HG03108 (cell line): ENCODE data around the gene DIP2C.
"Not testable (repeated sequence)": the region's sequence is repeated elsewhere in the genome, so short reads cannot be mapped to it uniquely, and the experiment has no call there.

Experiments
- ATAC-seq: cut with Tn5 transposase; IDR thresholded peaks from one replicate; pipeline ENCODE4 v1.9.1; 2021; ENCODE audit warnings: moderate library complexity; ENCODE audit not compliant: unreplicated experiment

The DIP2C gene

DNA sequence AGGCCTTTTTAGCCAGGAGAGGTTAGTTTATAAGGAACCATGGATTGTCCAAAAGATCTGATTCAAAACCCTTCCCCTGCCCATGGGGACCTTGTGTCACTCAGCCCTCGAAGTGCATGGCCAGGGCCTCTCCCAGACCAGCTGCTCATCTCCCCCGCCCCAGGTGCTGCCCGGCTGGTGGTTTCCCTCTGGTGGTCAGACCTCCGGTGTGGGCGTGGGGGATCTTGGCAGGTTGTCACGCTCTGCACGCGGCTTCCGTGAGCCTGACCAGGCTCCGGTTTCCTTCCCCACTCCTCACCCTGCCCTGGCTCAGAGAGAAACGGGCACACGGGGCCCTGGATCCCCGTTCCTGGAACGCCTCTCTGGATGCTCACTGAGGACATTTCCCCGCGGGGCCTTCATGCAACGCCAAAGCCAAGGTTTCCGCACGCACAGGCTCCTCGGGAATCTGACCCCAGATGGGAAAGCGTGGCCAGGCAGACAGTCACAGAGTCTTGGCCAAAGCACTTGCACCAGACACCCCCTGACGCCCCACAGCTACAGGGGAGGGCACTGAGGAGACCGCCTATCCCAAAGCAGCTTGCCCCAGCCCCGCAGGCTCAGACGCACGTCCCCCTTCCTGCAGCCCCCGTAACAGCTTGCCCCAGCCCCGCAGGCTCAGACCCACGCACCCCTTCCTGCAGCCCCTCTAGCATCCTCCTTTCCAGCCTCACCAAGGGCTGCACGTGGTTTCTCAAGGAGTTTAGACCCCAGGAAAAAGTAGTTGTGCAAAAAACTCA, 7.8 kb upstream of the DIP2C start:
- no peak for ATAC-seq

DNA sequence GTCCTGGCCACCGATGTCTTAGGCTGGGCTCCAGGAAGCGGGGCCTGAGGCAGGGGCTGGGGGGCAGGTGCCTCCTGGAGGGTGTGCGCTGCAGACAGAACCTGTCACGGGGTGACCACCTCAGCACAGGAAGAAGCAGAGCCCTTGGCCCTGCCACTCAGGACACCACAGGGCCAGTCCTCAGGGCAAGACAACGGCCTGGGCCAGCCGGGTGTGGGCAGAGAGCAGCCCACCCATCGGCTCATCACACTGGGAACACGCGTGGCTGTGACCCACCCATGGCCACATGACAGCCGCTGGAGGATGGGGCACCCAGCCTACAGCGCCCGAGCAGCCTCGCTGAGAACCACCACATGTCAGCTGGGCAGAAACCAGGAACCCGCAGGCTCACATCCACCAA, 5.9 kb upstream of the DIP2C start:
- ATAC-seq, result no peak

DNA sequence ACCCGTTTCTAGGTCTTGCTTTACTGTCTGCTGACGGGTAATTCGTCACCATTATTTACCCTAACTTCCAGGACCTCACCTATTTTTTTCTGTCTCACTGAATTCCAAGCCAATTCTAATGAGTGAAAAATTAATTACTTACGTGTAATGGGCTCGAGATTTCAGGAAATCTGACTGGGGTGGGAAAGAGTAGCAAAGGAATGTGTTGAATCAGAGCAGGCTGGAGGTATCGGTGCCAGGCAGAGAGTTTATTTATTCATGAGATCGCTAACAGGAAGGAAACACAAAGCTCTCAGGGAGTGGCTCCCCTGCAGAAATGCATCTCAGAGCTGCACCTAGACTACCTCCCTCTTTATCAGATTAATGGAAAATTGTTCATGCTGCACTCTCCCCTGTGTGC, 4.0 kb upstream of the DIP2C start:
- no peak for ATAC-seq

DNA sequence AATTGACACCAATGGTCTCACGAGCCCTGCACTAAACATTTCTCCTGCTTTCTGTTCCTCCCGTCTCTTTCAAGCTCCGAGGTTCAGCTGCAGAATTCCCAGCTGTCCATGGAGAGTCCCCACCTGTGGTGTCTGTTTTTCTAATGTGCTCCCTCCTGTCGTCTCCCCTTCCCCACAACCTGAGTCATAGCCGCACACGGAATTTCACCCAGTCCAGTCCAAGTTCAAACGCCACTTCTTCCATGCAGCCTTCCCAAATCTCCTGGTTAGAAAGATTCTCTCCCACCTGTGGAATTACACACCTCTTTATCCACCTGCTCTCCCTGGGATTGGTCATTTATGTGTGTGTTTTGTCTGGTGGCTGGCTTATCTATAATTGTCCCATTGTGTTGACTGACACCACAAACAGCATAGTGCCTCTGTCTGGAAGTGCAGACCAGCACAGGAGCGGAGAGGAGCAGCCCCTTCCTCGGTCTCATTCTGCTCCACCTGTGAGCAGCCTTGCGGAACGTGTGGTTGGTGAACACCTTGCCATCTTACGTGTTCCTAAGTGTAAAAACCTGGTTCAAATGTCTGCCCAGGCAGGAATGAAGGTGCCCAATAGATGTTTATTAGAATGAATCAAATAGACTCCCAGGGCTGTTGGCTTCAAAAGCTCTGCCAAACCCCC, 3.3 kb upstream of the DIP2C start:
- ATAC-seq, result no peak

DNA sequence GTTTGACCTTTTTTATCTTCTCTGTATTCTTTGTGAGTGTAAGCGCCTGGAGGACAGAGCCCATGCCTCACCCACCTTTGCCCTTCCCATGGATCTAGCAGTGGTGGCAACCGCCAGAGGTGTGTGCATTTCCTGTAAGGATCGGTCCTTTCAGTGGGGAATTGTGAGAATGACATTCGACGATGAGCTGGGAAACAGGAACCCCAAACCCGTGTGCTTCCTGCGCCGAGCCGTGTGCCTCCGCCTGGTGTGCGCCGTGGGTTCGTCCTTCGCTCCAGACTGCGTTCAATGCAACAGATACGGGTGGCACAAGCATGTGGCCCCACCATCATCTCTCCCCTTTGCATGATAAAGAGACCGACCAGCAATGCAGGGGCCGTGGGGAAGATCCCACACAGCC, 1.7 kb upstream of the DIP2C start:
- ATAC-seq, result no peak

DNA sequence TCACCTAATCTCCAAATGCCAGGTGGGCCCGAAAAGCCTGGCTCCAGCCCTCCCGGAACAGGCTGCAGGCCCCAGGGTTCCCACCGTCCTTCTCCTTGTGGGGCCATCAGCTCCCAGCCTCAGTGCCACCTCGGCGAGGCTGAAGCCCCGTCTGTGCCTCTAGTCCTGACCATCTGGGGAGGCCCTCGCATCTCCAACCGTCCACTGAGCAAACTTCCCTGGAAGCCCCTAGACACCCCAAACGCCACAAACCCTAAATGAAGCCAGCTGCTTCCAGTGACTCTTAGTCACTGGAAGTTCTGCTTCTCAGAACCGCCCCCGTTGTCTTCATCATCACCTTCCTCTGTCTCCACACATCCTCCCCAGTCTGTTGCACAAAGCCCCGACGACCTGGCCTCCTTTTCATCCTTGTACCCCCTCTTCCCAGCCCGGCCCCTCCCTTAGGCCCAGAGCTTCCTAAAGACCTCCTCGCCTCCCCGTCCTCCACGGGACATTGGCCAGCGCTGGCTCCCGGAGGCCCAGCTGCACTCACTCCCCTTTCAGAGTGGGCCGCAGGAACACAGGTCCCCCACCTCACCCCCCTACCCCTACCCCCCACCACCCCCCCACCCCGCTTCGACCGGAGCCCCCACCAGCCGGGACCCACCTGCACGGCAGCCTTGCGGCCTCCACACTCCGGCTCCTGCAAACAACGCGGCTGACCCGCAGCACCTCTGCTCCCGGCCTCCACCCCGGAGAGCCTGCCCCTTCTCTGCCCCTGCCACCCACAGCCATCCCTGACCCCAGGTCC, 1.1 kb upstream of the DIP2C start:
- ATAC-seq, result no peak

DNA sequence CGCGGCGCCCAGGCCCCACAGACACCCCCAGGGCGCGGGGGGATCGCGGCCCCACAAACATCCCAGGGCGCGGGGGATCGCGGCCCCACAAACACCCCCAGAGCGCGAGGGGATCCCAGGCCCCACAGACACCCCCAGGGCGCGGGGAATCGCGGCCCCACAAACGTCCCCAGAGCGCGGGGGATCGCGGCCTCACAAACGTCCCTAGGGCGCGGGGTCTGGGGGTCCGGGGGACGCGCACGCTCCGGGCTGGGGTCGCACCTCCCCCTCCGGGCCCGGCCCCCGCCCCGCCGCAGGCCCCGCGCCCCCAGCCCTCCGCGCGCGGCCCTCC, 382 bp downstream of the DIP2C start:
- no peak for ATAC-seq

DNA sequence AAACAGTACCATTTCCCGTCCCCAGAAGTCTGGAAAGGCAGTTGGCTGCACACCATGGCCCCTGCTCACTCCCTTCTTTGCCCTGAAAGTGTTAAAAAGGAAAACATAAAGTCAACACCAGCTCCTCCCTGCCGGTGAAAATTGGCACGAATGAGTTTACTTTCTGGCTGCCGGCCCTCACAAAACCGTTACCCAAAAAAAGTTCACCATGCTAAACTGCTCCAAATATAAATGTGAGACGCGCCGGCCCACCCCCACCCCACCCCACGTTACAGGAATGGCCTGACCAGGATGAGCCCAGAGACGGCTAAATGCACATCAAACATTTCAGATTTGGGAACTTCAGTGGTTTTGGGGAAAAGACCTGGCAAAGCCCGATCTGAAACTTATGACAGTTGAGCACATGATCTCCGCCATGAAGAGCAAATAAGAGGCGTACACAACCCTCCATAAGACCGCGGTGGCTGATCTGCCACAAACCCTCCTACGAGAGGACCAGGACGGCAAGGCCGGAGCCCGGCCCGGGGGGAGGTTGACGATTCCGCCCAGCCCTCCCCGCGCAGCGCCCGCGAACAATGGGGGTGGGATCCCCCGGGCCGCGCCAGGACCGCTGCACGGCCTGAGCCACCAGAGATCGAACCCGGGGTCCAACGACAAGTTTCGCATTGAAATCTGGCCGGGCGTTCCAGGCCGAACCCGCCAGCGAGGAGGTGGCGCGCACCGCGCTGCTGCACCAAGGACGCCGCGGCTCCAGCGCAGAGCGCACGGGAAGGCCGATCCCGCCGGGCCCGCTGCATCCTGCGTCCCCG, 952 bp downstream of the DIP2C start:
- no peak for ATAC-seq

DNA sequence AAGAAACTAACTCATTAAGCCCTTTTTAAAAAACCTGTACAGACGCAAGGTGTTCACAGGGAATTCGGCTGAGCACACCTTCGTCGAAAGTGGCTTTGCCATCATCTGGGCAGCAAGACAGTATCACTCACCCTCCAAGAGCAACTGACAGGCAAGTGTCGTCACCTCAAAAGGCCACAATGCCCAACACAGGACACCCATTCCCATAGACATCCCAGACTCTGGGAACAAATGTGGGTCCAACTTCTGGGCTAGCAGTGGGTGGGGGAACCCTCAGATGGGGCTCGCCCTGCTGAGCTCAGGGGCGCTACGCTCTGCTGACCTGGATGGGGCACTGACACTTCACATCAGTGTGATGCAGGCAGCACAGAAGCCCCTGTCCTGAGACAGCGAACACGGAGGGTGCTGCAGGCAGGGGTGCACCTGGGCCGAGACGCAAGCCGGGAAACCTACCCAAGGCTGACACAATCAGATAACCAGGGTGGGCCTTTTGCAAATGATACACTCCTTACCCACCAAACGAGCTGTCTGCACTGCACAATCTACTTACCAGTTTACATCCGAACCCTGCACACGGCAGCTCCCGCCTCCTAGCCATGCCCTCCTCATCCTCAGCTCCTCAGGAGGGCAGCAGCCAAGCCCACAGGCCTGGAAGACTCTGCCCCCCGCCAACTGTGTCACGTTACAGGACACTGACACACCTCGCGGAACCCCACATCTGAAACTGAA, 1.7 kb downstream of the DIP2C start:
- no peak for ATAC-seq

DNA sequence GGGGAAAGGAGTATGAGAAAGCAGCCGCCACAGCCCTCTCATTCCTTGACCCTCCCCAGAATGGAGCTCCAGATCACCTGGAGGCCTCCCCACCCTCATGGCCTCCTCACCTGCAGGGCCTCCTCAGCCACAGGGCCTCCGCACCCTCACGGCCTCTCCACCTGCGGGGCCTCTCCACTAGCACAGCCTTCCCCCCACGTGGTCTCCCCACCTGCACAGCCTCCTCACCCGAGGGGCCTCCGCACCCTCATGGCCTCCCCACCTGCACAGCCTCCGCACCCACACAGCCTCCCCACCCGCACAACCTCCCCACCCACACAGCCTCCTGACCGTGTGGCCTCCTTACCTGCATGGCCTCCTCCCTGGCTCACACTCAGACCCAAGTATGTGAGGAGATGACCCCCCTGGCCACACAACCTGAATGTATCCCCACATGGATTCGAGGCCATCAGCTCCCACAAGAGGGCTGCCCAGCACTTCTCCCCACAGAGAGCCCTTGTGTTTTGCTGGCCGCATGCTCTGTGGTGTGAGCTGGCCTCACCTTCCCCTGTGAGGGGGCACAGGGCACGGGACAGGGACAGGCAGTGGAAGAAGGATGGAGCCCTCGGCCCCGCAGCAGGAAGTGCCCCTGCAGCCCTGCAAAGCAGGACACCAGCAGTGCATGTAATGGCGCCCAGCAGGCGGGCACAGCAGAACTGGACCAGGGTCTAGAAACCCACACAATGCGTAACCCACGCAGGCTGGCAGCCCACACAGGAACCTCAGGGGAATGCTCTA, 3.1 kb downstream of the DIP2C start:
- ATAC-seq, result no peak

DNA sequence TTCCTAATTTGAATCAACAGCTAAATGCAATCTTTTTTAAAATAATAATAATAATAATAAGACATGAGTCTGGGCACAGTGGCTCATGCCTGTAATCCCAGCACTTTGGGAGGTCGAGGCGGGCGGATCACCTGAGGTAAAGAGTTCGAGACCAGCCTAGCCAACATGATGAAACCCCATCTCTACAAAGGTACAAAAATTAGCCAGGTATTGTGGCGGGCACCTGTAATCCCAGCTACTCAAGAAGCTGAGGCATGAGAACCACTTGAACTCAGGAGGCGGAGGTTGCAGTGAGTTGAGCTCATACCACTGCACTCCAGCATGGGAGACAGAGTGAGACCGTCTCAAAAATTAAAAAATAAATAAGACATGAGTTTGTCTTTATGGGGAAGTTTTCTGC, 3.9 kb downstream of the DIP2C start:
- no peak for ATAC-seq

DNA sequence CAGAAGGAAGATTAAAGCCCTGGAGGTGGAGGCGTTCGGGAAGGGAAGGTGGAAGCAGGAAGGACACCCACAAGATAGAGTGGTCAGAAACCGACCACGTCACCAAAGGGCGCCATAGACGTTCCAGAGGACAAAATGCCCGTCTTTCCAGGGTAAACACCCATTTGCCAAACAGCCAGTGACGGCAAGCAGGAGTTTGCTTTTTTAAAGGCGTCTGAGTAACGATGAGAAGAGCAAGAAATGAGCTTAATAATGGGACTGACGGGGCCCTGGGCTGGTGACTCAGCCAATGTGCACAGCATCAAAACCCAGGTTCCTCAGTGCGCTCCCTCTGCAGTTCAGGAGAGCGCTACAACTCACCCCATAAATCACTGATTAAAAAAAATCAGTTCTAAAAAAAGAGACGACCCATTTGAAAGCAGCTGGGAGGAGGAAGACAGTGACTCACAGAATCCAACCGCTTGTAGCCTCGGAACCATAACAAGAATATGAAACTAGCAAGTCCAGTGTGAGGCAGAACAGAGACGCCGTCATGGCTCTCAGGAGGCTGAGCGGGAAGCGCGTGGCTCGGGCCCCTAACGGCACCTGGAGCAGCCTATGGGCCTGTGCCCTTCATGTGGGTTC, 5.9 kb downstream of the DIP2C start:
- ATAC-seq, result no peak

DNA sequence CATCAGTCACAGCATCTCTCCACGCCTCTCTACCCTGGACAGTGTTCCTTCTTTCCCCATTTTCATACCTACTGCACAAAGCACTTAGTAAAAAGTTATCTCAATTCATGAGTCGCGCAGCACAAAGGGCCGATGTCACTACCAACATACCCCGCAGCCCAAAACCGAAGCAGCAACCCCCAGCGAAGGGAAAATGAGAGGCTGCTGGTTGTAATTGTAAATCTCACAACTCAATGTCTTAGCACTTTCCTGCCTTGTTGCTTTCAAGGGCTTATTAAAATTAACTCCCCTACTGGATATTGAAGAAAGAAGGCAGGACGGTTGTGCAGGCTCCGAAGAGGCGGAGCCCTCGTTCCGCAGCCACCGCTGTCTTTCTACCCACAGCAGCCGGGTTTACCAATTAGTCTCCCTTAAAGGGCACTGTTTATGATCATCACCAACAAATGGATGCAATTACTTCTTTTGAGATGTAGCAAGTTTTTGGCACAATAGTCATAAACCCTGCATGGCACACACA, 6.5 kb downstream of the DIP2C start:
- no peak for ATAC-seq

DNA sequence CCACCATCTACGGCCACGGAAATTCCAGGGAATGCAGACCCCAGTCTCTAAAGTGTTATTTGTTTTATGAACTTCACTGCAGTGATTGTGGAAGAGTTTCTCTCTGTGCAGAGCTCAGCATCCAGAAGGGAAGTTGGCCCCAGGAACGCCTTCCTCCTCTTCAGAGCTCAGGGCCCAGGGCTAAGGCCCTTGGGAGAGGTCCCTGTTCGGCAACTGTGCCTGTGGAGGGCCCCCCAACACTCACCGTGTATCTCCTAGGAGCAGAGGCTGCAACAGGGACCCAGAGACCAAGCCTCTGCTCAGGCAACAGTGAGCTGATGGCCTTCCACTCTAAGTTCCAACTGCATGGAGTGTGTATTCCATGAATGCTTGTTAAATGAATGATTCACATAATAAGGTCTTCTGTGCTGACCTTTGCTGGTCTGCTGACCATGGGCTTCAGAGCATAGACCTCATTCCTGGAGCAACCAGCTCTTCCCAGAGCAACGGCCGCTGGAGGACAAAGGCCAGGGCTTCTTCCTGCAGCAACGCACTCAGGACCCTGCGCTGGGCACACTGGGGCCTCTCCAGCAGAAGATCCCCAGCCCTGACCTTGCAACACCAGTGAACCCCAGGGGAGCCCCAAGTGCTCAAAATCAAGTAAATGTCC, 7.7 kb downstream of the DIP2C start:
- ATAC-seq, result no peak

DNA sequence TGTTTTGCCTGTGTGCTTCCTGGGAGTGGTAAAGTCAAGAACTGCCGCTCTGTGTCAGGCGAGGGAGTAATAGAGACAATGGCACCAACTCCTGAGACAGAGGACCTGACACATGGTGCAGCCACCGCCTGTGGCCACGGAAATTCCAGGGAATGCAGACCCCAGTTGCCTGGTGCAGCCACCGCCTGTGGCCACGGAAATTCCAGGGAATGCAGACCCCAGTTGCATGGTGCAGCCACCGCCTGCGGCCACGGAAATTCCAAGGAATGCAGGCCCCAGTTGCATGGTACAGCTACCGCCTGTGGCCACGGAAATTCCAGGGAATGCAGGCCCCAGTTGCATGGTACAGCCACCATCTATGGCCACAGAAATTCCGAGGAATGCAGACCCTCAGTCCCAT, 8.7 kb downstream of the DIP2C start:
- ATAC-seq, result no peak

DNA sequence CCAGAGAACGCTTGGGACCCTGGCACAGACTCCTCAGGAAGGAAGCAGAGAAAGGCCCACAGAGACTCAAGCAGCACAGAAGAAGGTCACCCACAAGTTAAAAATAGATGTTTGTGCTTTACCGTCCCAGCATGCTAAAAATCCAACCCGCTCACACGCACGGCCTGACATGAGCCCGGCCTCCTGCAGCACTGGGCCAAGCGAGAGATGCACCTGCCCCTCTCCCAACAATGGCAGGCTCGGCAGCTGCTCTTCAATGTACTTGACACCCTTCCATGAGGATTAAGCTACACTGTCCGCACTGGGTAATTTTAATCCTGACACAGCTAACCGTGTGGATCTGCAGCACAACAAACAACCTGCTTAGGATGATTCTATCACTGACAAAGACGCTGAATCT, 9.3 kb downstream of the DIP2C start:
- ATAC-seq, result no peak

DNA sequence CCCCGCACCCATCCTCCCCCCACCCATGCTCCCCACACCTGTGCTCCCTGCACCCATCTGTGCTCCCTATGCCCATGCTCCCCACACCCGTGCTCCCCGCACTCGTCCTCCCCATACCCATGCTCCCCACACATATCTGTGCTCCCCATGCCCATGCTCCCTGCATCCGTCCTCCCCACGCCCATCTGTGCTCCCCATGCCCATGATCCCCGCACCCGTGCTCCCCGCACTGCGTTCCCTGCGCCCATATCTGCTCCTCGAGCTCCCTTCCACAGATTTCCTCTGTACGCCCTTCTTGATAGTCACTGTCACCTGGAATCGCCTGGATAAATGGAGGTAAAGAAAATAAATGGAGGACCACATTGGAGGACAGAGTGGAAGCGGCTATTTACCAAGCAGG, 9.9 kb downstream of the DIP2C start:
- ATAC-seq, result no peak

DNA sequence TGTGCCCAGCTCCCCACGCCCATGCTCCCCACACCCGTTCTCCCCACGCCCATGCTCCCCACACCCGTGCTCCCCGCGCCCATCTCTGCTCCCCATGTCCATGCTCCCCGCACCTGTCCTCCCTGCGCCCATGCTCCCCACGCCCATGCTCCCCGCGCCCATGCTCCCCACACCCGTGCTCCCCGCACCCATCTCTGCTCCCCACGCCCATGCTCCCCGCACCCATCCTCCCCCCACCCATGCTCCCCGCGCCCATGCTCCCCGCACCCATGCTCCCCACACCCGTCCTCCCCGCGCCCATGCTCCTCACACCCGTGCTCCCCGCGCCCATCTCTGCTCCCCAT, 10.8 kb downstream of the DIP2C start:
- not testable (repeated sequence) for ATAC-seq
